Measurements from ENCODE around the gene PDE6G.
A peak's percentile ranks its signal among the peaks of the same experiment; 100 is the strongest.
"Not testable (repeated sequence)": the region's sequence is repeated elsewhere in the genome, so short reads cannot be mapped to it uniquely, and the experiment has no call there.

DNA sequence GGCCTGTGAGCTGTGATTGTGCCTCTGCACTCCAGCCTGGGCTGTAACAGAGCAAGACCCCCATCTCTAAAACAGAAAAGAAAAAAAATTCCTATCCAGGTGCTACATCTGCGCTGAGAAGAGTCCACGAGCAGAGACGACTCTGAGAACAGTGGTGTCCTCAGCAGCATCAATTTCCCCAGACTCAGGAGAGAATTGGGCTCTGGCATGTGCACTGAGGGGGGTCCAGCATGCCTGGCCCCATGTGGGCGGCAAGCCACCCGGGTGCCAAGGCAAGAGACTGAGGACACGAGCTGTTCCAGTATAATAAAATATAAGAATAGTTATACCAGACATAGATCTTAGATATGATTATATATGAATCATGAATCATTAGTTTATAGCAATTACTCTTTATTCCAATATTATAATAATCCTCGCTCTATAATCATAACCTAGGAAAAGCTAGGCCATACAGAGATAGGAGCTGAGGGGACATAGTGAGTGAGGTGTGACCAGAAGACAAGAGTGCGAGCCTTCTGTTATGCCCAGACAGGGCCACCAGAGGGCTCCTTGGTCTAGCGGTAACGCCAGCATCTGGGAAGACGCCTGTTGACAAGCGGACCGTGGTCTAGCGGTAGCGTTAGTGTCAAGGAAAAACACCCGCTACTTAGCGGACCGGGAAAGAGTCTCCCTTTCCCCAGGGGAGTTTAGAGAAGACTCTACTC lies 19.3 kb upstream of the PDE6G start:
- TF ChIP-seq, protein P1, sequence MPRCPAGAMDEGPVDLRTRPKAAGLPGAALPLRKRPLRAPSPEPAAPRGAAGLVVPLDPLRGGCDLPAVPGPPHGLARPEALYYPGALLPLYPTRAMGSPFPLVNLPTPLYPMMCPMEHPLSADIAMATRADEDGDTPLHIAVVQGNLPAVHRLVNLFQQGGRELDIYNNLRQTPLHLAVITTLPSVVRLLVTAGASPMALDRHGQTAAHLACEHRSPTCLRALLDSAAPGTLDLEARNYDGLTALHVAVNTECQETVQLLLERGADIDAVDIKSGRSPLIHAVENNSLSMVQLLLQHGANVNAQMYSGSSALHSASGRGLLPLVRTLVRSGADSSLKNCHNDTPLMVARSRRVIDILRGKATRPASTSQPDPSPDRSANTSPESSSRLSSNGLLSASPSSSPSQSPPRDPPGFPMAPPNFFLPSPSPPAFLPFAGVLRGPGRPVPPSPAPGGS (CRISPR knock-in tag; IDR thresholded peaks at IDR 0.05): 0 out of 2 replicates have a peak, but pooled peaks have one; percentile 24
- TF ChIP-seq, protein P2, sequence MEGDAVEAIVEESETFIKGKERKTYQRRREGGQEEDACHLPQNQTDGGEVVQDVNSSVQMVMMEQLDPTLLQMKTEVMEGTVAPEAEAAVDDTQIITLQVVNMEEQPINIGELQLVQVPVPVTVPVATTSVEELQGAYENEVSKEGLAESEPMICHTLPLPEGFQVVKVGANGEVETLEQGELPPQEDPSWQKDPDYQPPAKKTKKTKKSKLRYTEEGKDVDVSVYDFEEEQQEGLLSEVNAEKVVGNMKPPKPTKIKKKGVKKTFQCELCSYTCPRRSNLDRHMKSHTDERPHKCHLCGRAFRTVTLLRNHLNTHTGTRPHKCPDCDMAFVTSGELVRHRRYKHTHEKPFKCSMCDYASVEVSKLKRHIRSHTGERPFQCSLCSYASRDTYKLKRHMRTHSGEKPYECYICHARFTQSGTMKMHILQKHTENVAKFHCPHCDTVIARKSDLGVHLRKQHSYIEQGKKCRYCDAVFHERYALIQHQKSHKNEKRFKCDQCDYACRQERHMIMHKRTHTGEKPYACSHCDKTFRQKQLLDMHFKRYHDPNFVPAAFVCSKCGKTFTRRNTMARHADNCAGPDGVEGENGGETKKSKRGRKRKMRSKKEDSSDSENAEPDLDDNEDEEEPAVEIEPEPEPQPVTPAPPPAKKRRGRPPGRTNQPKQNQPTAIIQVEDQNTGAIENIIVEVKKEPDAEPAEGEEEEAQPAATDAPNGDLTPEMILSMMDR (CRISPR knock-in tag; IDR thresholded peaks at IDR 0.05): peak; percentile 76
- TF ChIP-seq NFE2L1 (CRISPR knock-in tag; IDR thresholded peaks at IDR 0.05; ENCODE audit: borderline replicate concordance); POLR2A (IDR thresholded peaks at IDR 0.05; ENCODE audit: insufficient read depth in 1 of 2, low read depth in 2 of 2, low read length in 2 of 2); JUNB (CRISPR knock-in tag; IDR thresholded peaks at IDR 0.05; ENCODE audit: borderline replicate concordance); KAT8 (CRISPR knock-in tag; IDR thresholded peaks at IDR 0.05); EZH2 (conservative IDR thresholded peaks at IDR 0.05; ENCODE audit: low read depth, low read length); ZNF33A (CRISPR knock-in tag; IDR thresholded peaks at IDR 0.05; ENCODE audit: borderline replicate concordance); HDAC1 (CRISPR knock-in tag; IDR thresholded peaks at IDR 0.05): not testable (repeated sequence)
- TF ChIP-seq, protein P3, sequence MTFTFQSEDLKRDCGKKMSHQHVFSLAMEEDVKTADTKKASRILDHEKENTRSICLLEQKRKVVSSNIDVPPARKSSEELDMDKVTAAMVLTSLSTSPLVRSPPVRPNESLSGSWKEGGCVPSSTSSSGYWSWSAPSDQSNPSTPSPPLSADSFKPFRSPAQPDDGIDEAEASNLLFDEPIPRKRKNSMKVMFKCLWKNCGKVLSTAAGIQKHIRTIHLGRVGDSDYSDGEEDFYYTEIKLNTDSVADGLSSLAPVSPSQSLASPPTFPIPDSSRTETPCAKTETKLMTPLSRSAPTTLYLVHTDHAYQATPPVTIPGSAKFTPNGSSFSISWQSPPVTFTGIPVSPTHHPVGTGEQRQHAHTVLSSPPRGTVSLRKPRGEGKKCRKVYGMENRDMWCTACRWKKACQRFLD (CRISPR knock-in tag; IDR thresholded peaks at IDR 0.05; ENCODE audit: borderline replicate concordance): not testable (repeated sequence)
- TF ChIP-seq, protein P4, sequence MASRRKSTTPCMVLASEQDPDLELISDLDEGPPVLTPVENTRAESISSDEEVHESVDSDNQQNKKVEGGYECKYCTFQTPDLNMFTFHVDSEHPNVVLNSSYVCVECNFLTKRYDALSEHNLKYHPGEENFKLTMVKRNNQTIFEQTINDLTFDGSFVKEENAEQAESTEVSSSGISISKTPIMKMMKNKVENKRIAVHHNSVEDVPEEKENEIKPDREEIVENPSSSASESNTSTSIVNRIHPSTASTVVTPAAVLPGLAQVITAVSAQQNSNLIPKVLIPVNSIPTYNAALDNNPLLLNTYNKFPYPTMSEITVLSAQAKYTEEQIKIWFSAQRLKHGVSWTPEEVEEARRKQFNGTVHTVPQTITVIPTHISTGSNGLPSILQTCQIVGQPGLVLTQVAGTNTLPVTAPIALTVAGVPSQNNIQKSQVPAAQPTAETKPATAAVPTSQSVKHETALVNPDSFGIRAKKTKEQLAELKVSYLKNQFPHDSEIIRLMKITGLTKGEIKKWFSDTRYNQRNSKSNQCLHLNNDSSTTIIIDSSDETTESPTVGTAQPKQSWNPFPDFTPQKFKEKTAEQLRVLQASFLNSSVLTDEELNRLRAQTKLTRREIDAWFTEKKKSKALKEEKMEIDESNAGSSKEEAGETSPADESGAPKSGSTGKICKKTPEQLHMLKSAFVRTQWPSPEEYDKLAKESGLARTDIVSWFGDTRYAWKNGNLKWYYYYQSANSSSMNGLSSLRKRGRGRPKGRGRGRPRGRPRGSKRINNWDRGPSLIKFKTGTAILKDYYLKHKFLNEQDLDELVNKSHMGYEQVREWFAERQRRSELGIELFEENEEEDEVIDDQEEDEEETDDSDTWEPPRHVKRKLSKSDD (CRISPR knock-in tag; IDR thresholded peaks at IDR 0.05; ENCODE audit: low read depth): not testable (repeated sequence)
- TF ChIP-seq, protein P5, sequence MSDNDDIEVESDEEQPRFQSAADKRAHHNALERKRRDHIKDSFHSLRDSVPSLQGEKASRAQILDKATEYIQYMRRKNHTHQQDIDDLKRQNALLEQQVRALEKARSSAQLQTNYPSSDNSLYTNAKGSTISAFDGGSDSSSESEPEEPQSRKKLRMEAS (IDR thresholded peaks at IDR 0.05): not testable (repeated sequence)
- TF ChIP-seq, protein P6, sequence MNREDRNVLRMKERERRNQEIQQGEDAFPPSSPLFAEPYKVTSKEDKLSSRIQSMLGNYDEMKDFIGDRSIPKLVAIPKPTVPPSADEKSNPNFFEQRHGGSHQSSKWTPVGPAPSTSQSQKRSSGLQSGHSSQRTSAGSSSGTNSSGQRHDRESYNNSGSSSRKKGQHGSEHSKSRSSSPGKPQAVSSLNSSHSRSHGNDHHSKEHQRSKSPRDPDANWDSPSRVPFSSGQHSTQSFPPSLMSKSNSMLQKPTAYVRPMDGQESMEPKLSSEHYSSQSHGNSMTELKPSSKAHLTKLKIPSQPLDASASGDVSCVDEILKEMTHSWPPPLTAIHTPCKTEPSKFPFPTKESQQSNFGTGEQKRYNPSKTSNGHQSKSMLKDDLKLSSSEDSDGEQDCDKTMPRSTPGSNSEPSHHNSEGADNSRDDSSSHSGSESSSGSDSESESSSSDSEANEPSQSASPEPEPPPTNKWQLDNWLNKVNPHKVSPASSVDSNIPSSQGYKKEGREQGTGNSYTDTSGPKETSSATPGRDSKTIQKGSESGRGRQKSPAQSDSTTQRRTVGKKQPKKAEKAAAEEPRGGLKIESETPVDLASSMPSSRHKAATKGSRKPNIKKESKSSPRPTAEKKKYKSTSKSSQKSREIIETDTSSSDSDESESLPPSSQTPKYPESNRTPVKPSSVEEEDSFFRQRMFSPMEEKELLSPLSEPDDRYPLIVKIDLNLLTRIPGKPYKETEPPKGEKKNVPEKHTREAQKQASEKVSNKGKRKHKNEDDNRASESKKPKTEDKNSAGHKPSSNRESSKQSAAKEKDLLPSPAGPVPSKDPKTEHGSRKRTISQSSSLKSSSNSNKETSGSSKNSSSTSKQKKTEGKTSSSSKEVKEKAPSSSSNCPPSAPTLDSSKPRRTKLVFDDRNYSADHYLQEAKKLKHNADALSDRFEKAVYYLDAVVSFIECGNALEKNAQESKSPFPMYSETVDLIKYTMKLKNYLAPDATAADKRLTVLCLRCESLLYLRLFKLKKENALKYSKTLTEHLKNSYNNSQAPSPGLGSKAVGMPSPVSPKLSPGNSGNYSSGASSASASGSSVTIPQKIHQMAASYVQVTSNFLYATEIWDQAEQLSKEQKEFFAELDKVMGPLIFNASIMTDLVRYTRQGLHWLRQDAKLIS (CRISPR knock-in tag; IDR thresholded peaks at IDR 0.05): not testable (repeated sequence)
